Chondrocyte (in vitro differentiated cells): ENCODE results near the gene TCL1A. TPM values are rescaled to one million over a fixed set of nuclear protein-coding genes. Genes with fewer than 3 reads are reported as not detected.

Experiments used
- DNase-seq: peaks from one replicate; pipeline ENCODE4 v3.0.0; 2021; ENCODE audit warnings: mixed read lengths, low spot score
- H3K27ac Mint-ChIP-seq: one replicate; pipeline ENCODE4 v1.8.0; 2021; ENCODE audit warnings: mild to moderate bottlenecking, moderate library complexity, mixed read lengths; ENCODE audit not compliant: unreplicated experiment
- H3K27me3 Mint-ChIP-seq: 2 replicates; pipeline ENCODE4 v1.8.0; 2021; ENCODE audit warnings: low read depth, mixed read lengths
- H3K36me3 Mint-ChIP-seq: 2 replicates; pipeline ENCODE4 v1.8.0; 2021; ENCODE audit warnings: low read depth, mixed read lengths
- H3K4me1 Mint-ChIP-seq: 2 replicates; pipeline ENCODE4 v1.8.0; 2021; ENCODE audit warnings: low read depth, mild to moderate bottlenecking, mixed read lengths
- H3K4me3 Mint-ChIP-seq: one replicate; pipeline ENCODE4 v1.8.0; 2021; ENCODE audit warnings: mild to moderate bottlenecking, moderate library complexity, mixed read lengths; ENCODE audit not compliant: unreplicated experiment
- H3K9me3 Mint-ChIP-seq: 2 replicates; pipeline ENCODE4 v1.8.0; 2021; ENCODE audit warnings: low read depth, mixed read lengths
- CTCF ChIP-seq: fragments of 200-600 bp; sonication (generic); IDR thresholded peaks from 2 replicates; pipeline ENCODE4 v1.5.0; 2021; ENCODE audit warnings: antibody characterized with exemption, mild to moderate bottlenecking, moderate library complexity
- total RNA-seq: library from RNA; stranded (reverse); gene quantifications from 3 replicates; pipeline ENCODE4 v1.2.1, GENCODE V29; 2021

Gene TCL1A
- total RNA-seq, 1 donor from 2014 or later = not detected

GRCh38 chr14:95699412-95699811, 14.5 kb downstream of the TCL1A start:
- DNase-seq = no peak
- Mint-ChIP-seq H3K4me3 (no peak overlapping the region), H3K4me1 (peaks cover 11% of the 10 kb centered on the region), H3K27me3 (peaks cover 9% of the 10 kb centered on the region), H3K36me3 (no peaks in the 10 kb centered on the region), H3K27ac (no peak overlapping the region), H3K9me3 (no peaks in the 10 kb centered on the region)
- no peak for TF ChIP-seq CTCF

GRCh38 chr14:95698287-95698686, 15.6 kb downstream of the TCL1A start:
- Mint-ChIP-seq H3K36me3 (no peaks in the 10 kb centered on the region), H3K4me3 (no peak overlapping the region), H3K4me1 (peaks cover 11% of the 10 kb centered on the region), H3K27ac (no peak overlapping the region), H3K27me3 (peaks cover 2% of the 10 kb centered on the region), H3K9me3 (no peaks in the 10 kb centered on the region)
- no peak for DNase-seq
- TF ChIP-seq CTCF = no peak

- no peak for DNase-seq
- no peaks in the 10 kb centered on the region for H3K36me3 Mint-ChIP-seq
- no peak for TF ChIP-seq CTCF
- peaks cover 1% of the 10 kb centered on the region for H3K27me3 Mint-ChIP-seq
- no peak overlapping the region for H3K27ac Mint-ChIP-seq
- no peaks in the 10 kb centered on the region for H3K9me3 Mint-ChIP-seq
- H3K4me1 Mint-ChIP-seq = peaks cover 11% of the 10 kb centered on the region
- no peak overlapping the region for H3K4me3 Mint-ChIP-seq
Measured at GRCh38 chr14:95697764-95698163, 16.2 kb downstream of the TCL1A start.

- DNase-seq = no peak
- no peak overlapping the region for H3K4me3 Mint-ChIP-seq
- peaks cover 8% of the 10 kb centered on the region for H3K4me1 Mint-ChIP-seq
- peaks cover 3% of the 10 kb centered on the region for H3K27me3 Mint-ChIP-seq
- no peaks in the 10 kb centered on the region for H3K36me3 Mint-ChIP-seq
- no peaks in the 10 kb centered on the region for H3K9me3 Mint-ChIP-seq
- TF ChIP-seq CTCF = no peak
- H3K27ac Mint-ChIP-seq = no peak overlapping the region
Measured at GRCh38 chr14:95696741-95697140, 17.2 kb downstream of the TCL1A start.

- H3K4me3 Mint-ChIP-seq = no peak overlapping the region
- no peak overlapping the region for H3K27ac Mint-ChIP-seq
- H3K9me3 Mint-ChIP-seq = no peaks in the 10 kb centered on the region
- TF ChIP-seq CTCF = no peak
- H3K4me1 Mint-ChIP-seq = peaks cover 8% of the 10 kb centered on the region
- no peak for DNase-seq
- H3K27me3 Mint-ChIP-seq = peaks cover 3% of the 10 kb centered on the region
- no peaks in the 10 kb centered on the region for H3K36me3 Mint-ChIP-seq
Measured at GRCh38 chr14:95695913-95696312, 18.0 kb downstream of the TCL1A start.
